ENCODE results near the gene LTB4R.

GRCh38 chr14:24266344-24267244, 44.7 kb upstream of the LTB4R start:
- no peak for TF ChIP-seq SPI1 (IDR thresholded peaks at IDR 0.05; ENCODE audit: low read depth, low read length)
- no peak for TF ChIP-seq POLR2A (IDR thresholded peaks at IDR 0.05; ENCODE audit: low read depth, low read length)
- no peak for TF ChIP-seq POLR2AphosphoS5 (IDR thresholded peaks at IDR 0.05; ENCODE audit: low read depth, low read length)
- no peak for TF ChIP-seq TAF1 (IDR thresholded peaks at IDR 0.05; ENCODE audit: low read depth, low read length)
